Astrocyte (in vitro differentiated cells and primary cell): Measurements from ENCODE around the gene SND1. TPM values are rescaled to one million over a fixed set of nuclear protein-coding genes. Genes with fewer than 3 reads are reported as not detected.

Experiments
- DNase-seq: peaks from one replicate; pipeline ENCODE4 v3.0.0-alpha.2; 2010; ENCODE audit warnings: low read depth
- FAIRE-seq: peaks from 2 replicates; lab custom pipeline; 2011; peaks lifted over from hg19 to GRCh38; lab: Jason Lieb, UNC
- H2AFZ ChIP-seq: 2 replicates; pipeline ENCODE4 v1.6.0; 2012; ENCODE audit warnings: low read depth, low read length, inconsistent platforms
- H3K27ac ChIP-seq: 2 replicates; pipeline ENCODE4 v1.5.1; 2011; ENCODE audit warnings: low read depth, low read length, inconsistent platforms
- H3K27me3 ChIP-seq: 2 replicates; pipeline ENCODE4 v1.6.0; 2011; ENCODE audit warnings: low read length, inconsistent platforms; ENCODE audit not compliant: insufficient read depth
- H3K36me3 ChIP-seq: 2 replicates; pipeline ENCODE4 v1.5.1; 2011; ENCODE audit warnings: low read length, inconsistent platforms; ENCODE audit not compliant: insufficient read depth
- H3K4me1 ChIP-seq: 2 replicates; pipeline ENCODE4 v1.5.1; 2011; ENCODE audit warnings: low read length, inconsistent platforms; ENCODE audit not compliant: insufficient read depth
- H3K4me2 ChIP-seq: 2 replicates; pipeline ENCODE4 v1.6.0; 2012; ENCODE audit warnings: low read length, inconsistent platforms
- H3K4me3 ChIP-seq: 2 replicates; pipeline ENCODE4 v1.5.1; 2011; ENCODE audit warnings: low read depth, mild to moderate bottlenecking, low read length, inconsistent platforms; ENCODE audit not compliant: insufficient read depth
- H3K79me2 ChIP-seq: 2 replicates; pipeline ENCODE4 v1.6.0; 2012; ENCODE audit warnings: mild to moderate bottlenecking, low read length, inconsistent platforms; ENCODE audit not compliant: insufficient read depth
- H3K9ac ChIP-seq: 2 replicates; pipeline ENCODE4 v1.6.0; 2012; ENCODE audit warnings: mild to moderate bottlenecking, low read length, inconsistent platforms
- H3K9me3 ChIP-seq: 2 replicates; pipeline ENCODE4 v1.5.1; 2012; ENCODE audit warnings: low read depth, mild to moderate bottlenecking, low read length, inconsistent platforms; ENCODE audit not compliant: insufficient read depth
- H4K20me1 ChIP-seq: 2 replicates; pipeline ENCODE4 v1.6.0; 2012; ENCODE audit warnings: low read length, inconsistent platforms; ENCODE audit not compliant: insufficient read depth
- H3K27ac Mint-ChIP-seq: one replicate; pipeline ENCODE4 v1.8.0; 2021; ENCODE audit warnings: mild to moderate bottlenecking, mixed read lengths; ENCODE audit not compliant: unreplicated experiment
- H3K27me3 Mint-ChIP-seq: one replicate; pipeline ENCODE4 v1.8.0; 2021; ENCODE audit warnings: low read depth, mixed read lengths; ENCODE audit not compliant: unreplicated experiment
- H3K36me3 Mint-ChIP-seq: one replicate; pipeline ENCODE4 v1.8.0; 2021; ENCODE audit warnings: low read depth, mixed read lengths; ENCODE audit not compliant: unreplicated experiment
- H3K4me1 Mint-ChIP-seq: one replicate; pipeline ENCODE4 v1.8.0; 2021; ENCODE audit warnings: low read depth, mixed read lengths; ENCODE audit not compliant: unreplicated experiment
- H3K4me3 Mint-ChIP-seq: one replicate; pipeline ENCODE4 v1.8.0; 2021; ENCODE audit warnings: mild to moderate bottlenecking, moderate library complexity, mixed read lengths; ENCODE audit not compliant: unreplicated experiment
- H3K9me3 Mint-ChIP-seq: one replicate; pipeline ENCODE4 v1.8.0; 2021; ENCODE audit warnings: mild to moderate bottlenecking, mixed read lengths; ENCODE audit not compliant: unreplicated experiment
- EZH2 ChIP-seq: IDR thresholded peaks from 2 replicates; pipeline ENCODE4 v1.6.1; 2012; ENCODE audit warnings: mild to moderate bottlenecking, low read length, inconsistent platforms; ENCODE audit not compliant: insufficient read depth
- total RNA-seq: library from RNA; stranded (reverse); gene quantifications from 2 replicates; pipeline ENCODE4 v1.2.1, GENCODE V29; 2021
- TF ChIP-seq, protein P1 (sequence below): IDR thresholded peaks from 2 replicates; pipeline ENCODE4 v1.5.1; 2011; ENCODE audit warnings: low read depth, mild to moderate bottlenecking, inconsistent platforms, low read length, moderate library complexity; ENCODE audit not compliant: insufficient read depth

The SND1 gene
- total RNA-seq, 1 donor from 2014 or later: 267 TPM

GRCh38 chr7:127730658-127731276 is 78.8 kb downstream of the SND1 start:
- Histone ChIP-seq H3K9ac (no peak overlapping the region), H3K27ac (no peak overlapping the region), H4K20me1 (peaks cover 92% of the 10 kb centered on the region), H3K4me3 (no peak overlapping the region), H3K27me3 (no peaks in the 10 kb centered on the region), H2AFZ (no peak overlapping the region), H3K79me2 (peaks cover 78% of the 10 kb centered on the region), H3K4me2 (no peak overlapping the region), H3K9me3 (no peaks in the 10 kb centered on the region), H3K4me1 (no peaks in the 10 kb centered on the region), H3K36me3 (peaks cover 38% of the 10 kb centered on the region)
- no peaks in the 10 kb centered on the region for H3K9me3 Mint-ChIP-seq
- H3K36me3 Mint-ChIP-seq: peaks cover 23% of the 10 kb centered on the region
- no peak overlapping the region for H3K27ac Mint-ChIP-seq
- H3K27me3 Mint-ChIP-seq: no peaks in the 10 kb centered on the region
- FAIRE-seq (no peak), DNase-seq (no peak)
- TF ChIP-seq EZH2: no peak
- TF ChIP-seq, protein P1, sequence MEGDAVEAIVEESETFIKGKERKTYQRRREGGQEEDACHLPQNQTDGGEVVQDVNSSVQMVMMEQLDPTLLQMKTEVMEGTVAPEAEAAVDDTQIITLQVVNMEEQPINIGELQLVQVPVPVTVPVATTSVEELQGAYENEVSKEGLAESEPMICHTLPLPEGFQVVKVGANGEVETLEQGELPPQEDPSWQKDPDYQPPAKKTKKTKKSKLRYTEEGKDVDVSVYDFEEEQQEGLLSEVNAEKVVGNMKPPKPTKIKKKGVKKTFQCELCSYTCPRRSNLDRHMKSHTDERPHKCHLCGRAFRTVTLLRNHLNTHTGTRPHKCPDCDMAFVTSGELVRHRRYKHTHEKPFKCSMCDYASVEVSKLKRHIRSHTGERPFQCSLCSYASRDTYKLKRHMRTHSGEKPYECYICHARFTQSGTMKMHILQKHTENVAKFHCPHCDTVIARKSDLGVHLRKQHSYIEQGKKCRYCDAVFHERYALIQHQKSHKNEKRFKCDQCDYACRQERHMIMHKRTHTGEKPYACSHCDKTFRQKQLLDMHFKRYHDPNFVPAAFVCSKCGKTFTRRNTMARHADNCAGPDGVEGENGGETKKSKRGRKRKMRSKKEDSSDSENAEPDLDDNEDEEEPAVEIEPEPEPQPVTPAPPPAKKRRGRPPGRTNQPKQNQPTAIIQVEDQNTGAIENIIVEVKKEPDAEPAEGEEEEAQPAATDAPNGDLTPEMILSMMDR: no peak
- peaks cover 11% of the 10 kb centered on the region for H3K4me1 Mint-ChIP-seq
- no peak overlapping the region for H3K4me3 Mint-ChIP-seq

DNA sequence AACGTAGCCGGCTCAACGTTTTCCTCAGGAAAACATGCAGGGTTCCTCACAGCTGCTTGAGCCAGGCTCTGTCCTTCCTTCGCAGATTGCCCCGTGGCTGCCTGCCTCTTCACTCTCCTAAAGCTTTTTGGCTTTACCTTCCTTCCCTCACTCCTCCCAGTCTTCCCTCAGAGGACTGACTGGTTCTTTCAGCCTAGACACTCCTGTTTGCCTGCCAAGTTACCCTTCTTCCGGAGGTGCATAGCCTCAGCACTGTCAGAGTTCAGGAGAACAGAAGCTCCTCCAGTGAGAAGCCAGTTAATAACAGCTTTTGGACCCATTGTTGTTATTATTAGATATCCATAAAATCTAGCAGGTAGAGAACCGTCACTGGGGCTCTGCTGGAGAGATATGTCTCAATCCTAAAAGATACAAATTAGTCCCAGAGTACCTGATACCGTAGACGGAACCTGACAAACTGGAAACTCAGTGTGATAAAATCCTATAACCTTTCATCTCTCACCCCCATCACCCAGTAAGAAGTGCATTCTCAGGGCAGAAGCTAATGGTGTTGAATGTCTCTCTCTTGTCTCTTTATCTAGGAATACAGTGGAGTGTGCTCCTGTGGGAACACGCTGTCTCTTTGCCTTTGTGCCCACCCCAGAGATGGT is 79.6 kb downstream of the SND1 start:
- Mint-ChIP-seq H3K9me3 (no peaks in the 10 kb centered on the region), H3K4me1 (peaks cover 11% of the 10 kb centered on the region), H3K27me3 (no peaks in the 10 kb centered on the region), H3K36me3 (peaks cover 26% of the 10 kb centered on the region), H3K4me3 (no peak overlapping the region), H3K27ac (no peak overlapping the region)
- Histone ChIP-seq H3K4me2 (no peak overlapping the region), H3K79me2 (peaks cover 72% of the 10 kb centered on the region), H3K27me3 (no peaks in the 10 kb centered on the region), H2AFZ (no peak overlapping the region), H3K4me1 (no peaks in the 10 kb centered on the region), H3K9me3 (no peaks in the 10 kb centered on the region), H3K9ac (no peak overlapping the region), H3K36me3 (peaks cover 30% of the 10 kb centered on the region), H3K27ac (no peak overlapping the region), H3K4me3 (no peak overlapping the region), H4K20me1 (peaks cover 90% of the 10 kb centered on the region)
- TF ChIP-seq EZH2: no peak
- TF ChIP-seq, protein P1: no peak
- DNase-seq: no peak
- FAIRE-seq: no peak

DNA sequence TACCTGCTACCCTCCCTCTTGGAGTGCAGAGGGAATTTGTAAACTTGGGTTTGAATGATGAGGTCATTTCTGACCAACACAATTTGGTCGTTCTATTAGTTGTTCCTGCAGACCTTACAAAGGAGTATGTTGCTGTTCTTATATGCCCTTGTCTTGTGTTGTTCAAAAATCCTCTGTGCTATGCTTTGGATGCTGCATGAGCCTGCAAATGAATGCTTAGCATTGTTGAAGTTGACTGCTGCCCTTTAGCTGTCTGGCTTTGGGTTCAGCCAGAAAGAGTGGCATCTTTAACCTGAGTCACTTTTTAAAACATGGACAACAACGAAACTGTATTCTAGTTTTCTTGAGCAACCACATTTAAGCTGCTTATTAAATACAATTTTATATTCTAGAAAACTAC is 80.3 kb downstream of the SND1 start:
- H3K4me3 Mint-ChIP-seq: no peak overlapping the region
- Histone ChIP-seq H3K4me2 (no peak overlapping the region), H3K9ac (no peak overlapping the region), H3K27ac (no peak overlapping the region), H3K36me3 (peaks cover 30% of the 10 kb centered on the region), H2AFZ (no peak overlapping the region), H3K79me2 (peaks cover 67% of the 10 kb centered on the region), H3K27me3 (no peaks in the 10 kb centered on the region), H3K4me3 (no peak overlapping the region), H3K4me1 (no peaks in the 10 kb centered on the region), H4K20me1 (peaks cover 90% of the 10 kb centered on the region), H3K9me3 (no peaks in the 10 kb centered on the region)
- no peak for TF ChIP-seq EZH2
- TF ChIP-seq, protein P1: no peak
- FAIRE-seq: no peak
- no peak overlapping the region for H3K27ac Mint-ChIP-seq
- H3K36me3 Mint-ChIP-seq: peaks cover 26% of the 10 kb centered on the region
- no peaks in the 10 kb centered on the region for H3K27me3 Mint-ChIP-seq
- no peaks in the 10 kb centered on the region for H3K9me3 Mint-ChIP-seq
- peaks cover 11% of the 10 kb centered on the region for H3K4me1 Mint-ChIP-seq
- DNase-seq: no peak
